CD4-positive, alpha-beta T cell treated with Interleukin-4 for 4 hours (primary cell): ENCODE results near the gene CACNG7.

Experiments used
- DNase-seq: peaks from one replicate; pipeline ENCODE4 v3.0.0-alpha.2; 2020

CACNG7 gene

GRCh38 chr19:53983457-53984289 lies 74.6 kb downstream of the CACNG7 start:
- DNase-seq: no peak

GRCh38 chr19:53985863-53986262 lies 76.8 kb downstream of the CACNG7 start:
- no peak for DNase-seq

- DNase-seq: no peak
Measured at GRCh38 chr19:53988981-53989380, 79.9 kb downstream of the CACNG7 start.

GRCh38 chr19:53989600-53990533 lies 80.8 kb downstream of the CACNG7 start:
- no peak for DNase-seq

GRCh38 chr19:53991224-53992113 lies 82.4 kb downstream of the CACNG7 start, which contains the start of gene CACNG6:
Gene CACNG6 (plus strand): TSS chr19:53991637. CDS start chr19:53992878, 1,241 bp downstream.
- DNase-seq: no peak

GRCh38 chr19:53992211-53992610 lies 83.1 kb downstream of the CACNG7 start:
- DNase-seq: no peak

GRCh38 chr19:53992815-53993214 lies 83.7 kb downstream of the CACNG7 start:
- no peak for DNase-seq

GRCh38 chr19:53993448-53993847 lies 84.4 kb downstream of the CACNG7 start:
- DNase-seq: no peak
